Fibroblast of lung (primary cell): Measurements from ENCODE around the gene NEURL2.

Experiments used
- CTCF ChIP-seq, 2 donors: IDR thresholded peaks in 1 of 2; conservative IDR thresholded peaks in 1 of 2; 1 replicate in 1 of 2; 2 replicates in 1 of 2; pipeline ENCODE4 v1.5.1; 2011 to 2012; ENCODE audit warnings: low read length in 2 of 2, control low read depth in 1 of 2, inconsistent platforms in 1 of 2, low read depth in 1 of 2, mild to moderate bottlenecking in 1 of 2
- EZH2 ChIP-seq: IDR thresholded peaks from 2 replicates; pipeline ENCODE4 v1.5.1; 2012; ENCODE audit warnings: low read length, control low read depth, mild to moderate bottlenecking; ENCODE audit errors: missing control alignments

- TF ChIP-seq CTCF (conservative IDR thresholded peaks at IDR 0.05 in 1 of 2, IDR thresholded peaks at IDR 0.05 in 1 of 2; ENCODE audit: low read depth in 1 of 2, low read length in 2 of 2) (no peak), EZH2 (no peak)
Measured at GRCh38 chr20:45935416-45936046, 44.5 kb upstream of the NEURL2 start.
